ENCODE data around the gene RPS18. TPM values are rescaled to one million over a fixed set of nuclear protein-coding genes. Genes with fewer than 3 reads are reported as not detected.

RPS18 gene
- total and polyA plus RNA-seq, 9 of the 15 experiments (the other 6 are each of a cell fraction or from before 2014, with no cell fraction given), result 5,023 to 17,516 (median 8,131) TPM

GRCh38 chr6:33272275-33273128 lies 627 bp downstream of the RPS18 start (continued):
- TF ChIP-seq E2F6 (IDR thresholded peaks at IDR 0.05; ENCODE audit: borderline replicate concordance in 1 of 2, extremely low read depth in 1 of 2, insufficient read depth in 1 of 2, insufficient read length in 1 of 2, low read depth in 1 of 2, low read length in 1 of 2, poor library complexity in 1 of 2, severe bottlenecking in 1 of 2), result no peak
- no peak for TF ChIP-seq EHMT2 (IDR thresholded peaks at IDR 0.05)
- TF ChIP-seq ETS2 (tag; IDR thresholded peaks at IDR 0.05; ENCODE audit: borderline replicate concordance, poor library complexity, severe bottlenecking), result no peak
- TF ChIP-seq ZBTB34 (CRISPR knock-in tag; IDR thresholded peaks at IDR 0.05), result no peak
- no peak for TF ChIP-seq YBX1 (IDR thresholded peaks at IDR 0.05)
- TF ChIP-seq PATZ1 (CRISPR knock-in tag; IDR thresholded peaks at IDR 0.05; ENCODE audit: borderline replicate concordance), result no peak; the same call in 1 of the 2 replicates
- peak; percentile 91 for TF ChIP-seq RBM39 (optimal IDR thresholded peaks at IDR 0.05; ENCODE audit: low read depth, low read length)
- no peak for TF ChIP-seq ZNF780A (CRISPR knock-in tag; IDR thresholded peaks at IDR 0.05)
- no peak for TF ChIP-seq TARDBP (IDR thresholded peaks at IDR 0.05)
- TF ChIP-seq E2F8 (IDR thresholded peaks at IDR 0.05; ENCODE audit: low read depth, partially characterized antibody), result no peak
- TF ChIP-seq HNRNPUL1 (IDR thresholded peaks at IDR 0.05; ENCODE audit: low read length), result peak; percentile 74
- TF ChIP-seq ESRRB (CRISPR knock-in tag; IDR thresholded peaks at IDR 0.05; ENCODE audit: borderline replicate concordance), result no peak
- no peak for TF ChIP-seq PTBP1 (IDR thresholded peaks at IDR 0.05; ENCODE audit: low read depth, low read length)
- TF ChIP-seq, protein P1, sequence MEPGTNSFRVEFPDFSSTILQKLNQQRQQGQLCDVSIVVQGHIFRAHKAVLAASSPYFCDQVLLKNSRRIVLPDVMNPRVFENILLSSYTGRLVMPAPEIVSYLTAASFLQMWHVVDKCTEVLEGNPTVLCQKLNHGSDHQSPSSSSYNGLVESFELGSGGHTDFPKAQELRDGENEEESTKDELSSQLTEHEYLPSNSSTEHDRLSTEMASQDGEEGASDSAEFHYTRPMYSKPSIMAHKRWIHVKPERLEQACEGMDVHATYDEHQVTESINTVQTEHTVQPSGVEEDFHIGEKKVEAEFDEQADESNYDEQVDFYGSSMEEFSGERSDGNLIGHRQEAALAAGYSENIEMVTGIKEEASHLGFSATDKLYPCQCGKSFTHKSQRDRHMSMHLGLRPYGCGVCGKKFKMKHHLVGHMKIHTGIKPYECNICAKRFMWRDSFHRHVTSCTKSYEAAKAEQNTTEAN (CRISPR knock-in tag; IDR thresholded peaks at IDR 0.05), result no peak
- peak; percentile 86; the same call in 1 of the 2 replicates for TF ChIP-seq ZZZ3 (IDR thresholded peaks at IDR 0.05)
- no peak for TF ChIP-seq ZKSCAN3 (CRISPR knock-in tag; IDR thresholded peaks at IDR 0.05)
- TF ChIP-seq FOXM1 (IDR thresholded peaks at IDR 0.05; ENCODE audit: low read depth), result no peak
- no peak for TF ChIP-seq FOXM1 (CRISPR knock-in tag; IDR thresholded peaks at IDR 0.05; ENCODE audit: low read depth)
- TF ChIP-seq ZNF184 (CRISPR knock-in tag; IDR thresholded peaks at IDR 0.05), result no peak

Data from K562 (cell line).